ENCODE measurements around the gene DHX40. TPM values are rescaled to one million over a fixed set of nuclear protein-coding genes. Genes with fewer than 3 reads are reported as not detected.

DHX40 gene
- total RNA-seq, 1 experiment from 2014 or later: 16.2 TPM

- TF ChIP-seq POLR2AphosphoS5 (IDR thresholded peaks at IDR 0.05; ENCODE audit: low read depth, low read length): no peak
- TF ChIP-seq CTCF (IDR thresholded peaks at IDR 0.05): no peak
- TF ChIP-seq TCF7L2 (IDR thresholded peaks at IDR 0.05; ENCODE audit: low read depth, low read length): no peak
- DNase-seq (ENCODE audit: low read depth, low spot score) (no peak), ATAC-seq (no peak)
- Histone ChIP-seq H3K4me1 (ENCODE audit: control insufficient read depth, insufficient read depth, low read length) (peaks cover 10% of the 10 kb centered on the region; the same call in 1 of the 2 replicates), H3K4me3 (ENCODE audit: low read depth in 2 of 2, low read length in 2 of 2) (no peak overlapping the region), H3K27me3 (ENCODE audit: control insufficient read depth, insufficient read depth, low read length) (no peaks in the 10 kb centered on the region), H3K36me3 (ENCODE audit: control insufficient read depth, insufficient read depth, low read length) (no peaks in the 10 kb centered on the region; the same call in 1 of the 2 replicates), H3K9me3 (ENCODE audit: control insufficient read depth, insufficient read depth, low read depth, low read length) (no peaks in the 10 kb centered on the region), H3K27ac (ENCODE audit: low read length) (no peak overlapping the region)
- BruUV-seq (replicated peaks): no TSS peak
- in situ Hi-C loops (cut with HindIII; ENCODE audit: low pct_unique_long_range_greater_than_20kb, low sequenced_read_pairs) (no loop called here), intact Hi-C loops (cut with micrococcal nuclease; ENCODE audit: unreplicated experiment) (no loop called here)
- ChIA-PET POLR2A (no interaction called here), CTCF (no interaction called here)
Measured at GRCh38 chr17:59631276-59631675, 65.9 kb downstream of the DHX40 start.

- ATAC-seq (no peak), DNase-seq (ENCODE audit: low read depth, low spot score) (no peak)
- H3K4me3 ChIP-seq (ENCODE audit: low read depth in 2 of 2, low read length in 2 of 2): no peak overlapping the region
- POLR2A ChIA-PET: interaction anchor here (0.6 kb wide), 1 partner anchor 167 kb away, joined by 8 read pairs; no protein-coding TSS in a partner anchor
- no peaks in the 10 kb centered on the region for H3K9me3 ChIP-seq (ENCODE audit: control insufficient read depth, insufficient read depth, low read depth, low read length)
- no peaks in the 10 kb centered on the region; the same call in 1 of the 2 replicates for H3K36me3 ChIP-seq (ENCODE audit: control insufficient read depth, insufficient read depth, low read length)
- in situ Hi-C loops (cut with HindIII; ENCODE audit: low pct_unique_long_range_greater_than_20kb, low sequenced_read_pairs): no loop called here
- BruUV-seq (replicated peaks): no TSS peak
- peaks cover 10% of the 10 kb centered on the region; the same call in 1 of the 2 replicates for H3K4me1 ChIP-seq (ENCODE audit: control insufficient read depth, insufficient read depth, low read length)
- intact Hi-C loops (cut with micrococcal nuclease; ENCODE audit: unreplicated experiment): no loop called here
- no peak for TF ChIP-seq CTCF (IDR thresholded peaks at IDR 0.05)
- no peak for TF ChIP-seq REST (IDR thresholded peaks at IDR 0.05; ENCODE audit: insufficient read depth in 1 of 2, low read depth in 2 of 2, low read length in 1 of 2)
- TF ChIP-seq SIN3A (IDR thresholded peaks at IDR 0.05; ENCODE audit: borderline replicate concordance, insufficient read depth, low read depth, low read length): no peak
- no peak for TF ChIP-seq TCF7L2 (IDR thresholded peaks at IDR 0.05; ENCODE audit: low read depth, low read length)
- no peak for TF ChIP-seq POLR2AphosphoS5 (IDR thresholded peaks at IDR 0.05; ENCODE audit: low read depth, low read length)
- CTCF ChIA-PET: no interaction called here
- H3K27me3 ChIP-seq (ENCODE audit: control insufficient read depth, insufficient read depth, low read length): no peaks in the 10 kb centered on the region
- no peak overlapping the region for H3K27ac ChIP-seq (ENCODE audit: low read length)
Measured at GRCh38 chr17:59632398-59632797, 67.0 kb downstream of the DHX40 start.
